NCI-H748 (cell line): Measurements from ENCODE around the gene YPEL2.

Source experiments
- DNase-seq: peaks from one replicate; lab custom pipeline; 2025; ENCODE audit not compliant: unreplicated experiment; lab: John Stamatoyannopoulos, UW

The YPEL2 gene

DNA sequence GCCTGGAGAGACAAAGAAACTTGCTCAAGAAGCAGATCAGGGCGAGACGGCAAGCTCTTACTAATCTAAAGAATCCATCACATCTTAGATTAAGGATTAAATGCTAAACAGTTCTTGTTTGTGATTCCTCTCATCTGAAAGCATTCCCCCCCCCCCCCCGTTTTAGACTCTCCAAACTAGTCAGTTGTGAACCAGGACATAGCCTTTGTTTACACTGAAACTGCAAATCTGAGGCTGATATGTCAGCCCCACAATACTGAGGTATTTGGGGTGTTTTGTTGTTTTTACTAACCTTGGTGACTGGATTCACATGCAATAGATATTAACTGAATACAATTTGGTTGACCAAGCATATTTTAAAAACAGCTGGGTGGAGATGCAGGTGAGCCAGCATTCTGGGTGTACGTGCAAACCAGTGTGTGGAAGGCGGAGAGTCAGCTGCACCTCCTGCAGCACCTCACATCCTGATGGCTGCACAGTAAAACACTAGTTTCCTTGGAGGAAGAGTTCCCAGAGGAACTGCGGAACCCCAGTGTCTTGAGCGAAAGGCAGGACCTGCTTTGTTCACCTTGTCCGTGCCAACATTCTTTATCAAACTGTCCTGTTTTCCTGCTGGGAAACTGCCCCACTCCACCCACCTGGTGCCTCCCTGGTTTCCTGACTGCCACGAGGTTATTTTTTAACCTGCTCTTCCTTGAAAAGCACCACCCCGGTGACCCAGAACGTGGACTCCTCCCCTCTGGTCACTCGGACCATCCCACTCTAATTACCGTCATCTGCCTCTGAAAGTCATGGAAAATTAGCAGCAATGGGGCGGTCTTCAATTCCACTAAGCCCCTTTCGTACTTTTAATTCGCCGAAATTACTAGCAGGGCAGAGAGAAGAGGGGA, 1.2 kb upstream of the YPEL2 start:
- peak; percentile 25 for DNase-seq

DNA sequence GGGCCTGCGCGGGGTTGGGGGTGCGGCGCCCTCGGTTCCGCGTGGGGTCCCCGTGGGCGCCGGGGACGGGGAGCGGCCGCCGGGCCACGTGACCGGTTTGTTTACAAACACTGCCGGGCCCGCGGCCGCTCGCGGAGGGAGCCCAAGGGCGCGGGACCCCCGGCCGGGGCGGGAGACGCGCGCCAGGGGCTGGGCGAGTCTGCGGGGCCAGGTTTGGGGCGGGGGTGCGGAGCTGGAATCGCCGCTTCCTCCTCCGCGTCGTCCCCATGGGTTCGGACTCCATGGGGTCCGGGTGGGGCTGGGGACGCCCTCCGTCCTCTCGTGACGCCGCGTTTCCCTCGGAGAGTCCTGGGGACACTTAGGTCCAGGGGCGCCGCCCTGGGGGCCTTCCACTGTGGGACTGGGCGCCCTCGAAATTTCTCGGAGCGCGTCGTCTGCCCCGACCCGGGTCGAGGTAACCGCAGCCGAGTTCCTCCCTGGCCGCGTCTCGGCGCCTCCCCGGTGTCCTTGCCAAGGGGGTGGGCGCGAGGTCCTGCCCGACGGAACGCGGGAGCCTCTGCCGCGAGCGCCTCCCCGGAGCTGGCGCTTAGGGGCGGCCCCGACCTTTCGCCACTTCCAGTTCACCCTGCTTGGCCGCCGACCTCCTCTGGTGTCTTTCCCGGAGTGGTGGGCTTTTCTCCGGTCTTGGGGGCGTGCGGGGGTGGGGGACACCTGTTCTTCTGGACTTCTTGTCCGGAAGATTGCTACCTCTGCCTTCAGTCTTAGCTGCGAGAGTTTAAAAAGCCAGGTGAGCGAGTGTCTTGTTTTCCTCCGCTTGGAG, 684 bp downstream of the YPEL2 start:
- DNase-seq, result peak; percentile 33

DNA sequence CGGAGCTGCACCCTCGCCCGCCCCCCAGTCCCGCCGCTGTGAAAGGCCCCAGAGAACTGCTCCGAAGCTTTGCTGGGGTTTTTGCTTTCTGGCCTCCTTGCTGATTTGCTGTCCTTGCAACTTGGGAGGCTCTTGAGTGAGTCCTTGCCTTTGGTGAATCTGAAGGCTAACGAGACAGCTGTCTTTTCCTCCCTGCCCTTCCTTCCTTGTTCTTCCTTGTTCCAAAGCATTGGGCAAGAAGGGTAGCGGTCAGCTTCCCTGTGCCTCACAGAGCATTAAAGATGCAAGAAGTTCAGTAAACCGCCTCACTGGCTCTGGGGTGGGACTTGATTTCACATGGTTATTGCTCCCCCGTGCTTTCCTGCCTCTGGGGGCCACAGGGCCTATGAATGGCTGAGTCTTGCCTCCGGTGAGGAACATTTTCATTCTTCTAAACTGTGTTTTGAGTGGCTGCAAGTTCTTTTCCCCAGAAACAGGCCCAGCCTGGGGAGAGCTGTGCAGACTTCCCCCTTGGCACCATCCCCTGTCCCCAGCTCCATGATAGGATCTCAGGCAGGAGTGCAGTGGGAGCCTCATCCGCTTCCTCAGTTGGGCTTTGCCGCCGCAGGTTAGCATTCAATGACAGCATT, 1.4 kb downstream of the YPEL2 start:
- DNase-seq, result no peak

DNA sequence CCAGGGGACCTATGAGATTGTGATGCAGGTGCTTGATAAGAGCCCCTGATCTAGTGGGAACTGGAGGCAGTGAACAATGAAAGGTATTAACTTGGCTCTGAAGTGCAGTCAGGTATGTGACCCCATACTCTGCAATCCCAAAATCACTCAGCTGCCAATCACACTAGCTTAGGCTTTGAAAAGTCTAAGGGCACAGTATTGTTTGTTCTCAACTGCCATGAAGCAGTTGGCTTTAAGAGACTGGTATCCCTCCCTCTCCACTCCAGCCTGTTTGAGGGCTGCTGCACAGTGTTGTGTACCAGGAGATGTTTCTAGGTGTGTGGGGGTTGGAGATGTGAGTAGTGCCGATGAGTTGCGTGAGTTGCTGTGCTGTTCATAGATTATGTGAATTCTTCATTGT, 2.4 kb downstream of the YPEL2 start:
- DNase-seq, result no peak

DNA sequence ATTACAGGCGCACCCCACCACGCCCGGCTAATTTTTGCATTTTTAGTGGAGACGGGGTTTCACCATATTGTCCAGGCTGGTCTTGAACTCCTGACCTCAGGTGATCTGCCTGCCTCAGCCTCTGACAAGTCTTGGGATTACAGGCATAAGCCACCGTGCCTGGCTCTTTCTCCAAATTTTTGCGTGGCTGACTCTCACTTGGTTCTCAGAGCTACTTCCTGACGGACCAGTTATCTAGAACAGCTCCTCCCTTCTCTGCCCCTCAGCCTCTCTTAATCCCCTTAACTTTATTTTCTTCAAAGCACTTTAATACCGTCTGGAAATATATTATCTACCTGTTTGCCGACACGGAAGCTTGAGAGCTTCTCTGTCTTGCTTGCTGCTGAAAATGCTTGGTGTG, 4.2 kb downstream of the YPEL2 start:
- no peak for DNase-seq

DNA sequence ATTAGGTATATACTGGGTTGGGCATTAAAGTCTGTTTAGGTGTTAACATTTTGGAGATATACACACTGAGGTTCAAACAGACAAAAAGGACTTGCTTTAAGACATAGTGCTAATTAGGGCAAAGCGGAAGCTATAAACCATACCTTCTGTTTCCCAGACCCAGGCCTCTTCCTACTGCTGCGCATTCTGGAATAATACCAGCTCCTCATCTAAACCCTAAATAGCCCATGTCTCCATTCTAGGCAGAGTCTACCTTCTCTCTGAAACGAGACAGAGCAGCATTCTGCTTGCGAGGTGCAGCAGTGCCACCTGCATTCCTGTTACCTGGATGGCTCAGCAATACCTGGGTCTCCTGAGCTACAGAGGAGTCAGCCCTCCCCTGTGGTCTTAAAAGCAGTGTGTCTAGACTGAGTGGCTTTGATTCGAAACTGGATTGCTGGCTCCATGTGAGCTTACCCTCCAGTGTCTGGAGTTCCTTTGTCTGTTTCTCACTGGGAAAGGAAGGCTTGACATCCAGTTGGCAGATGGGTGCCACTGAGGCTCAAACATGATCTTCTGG, 6.4 kb downstream of the YPEL2 start:
- no peak for DNase-seq

DNA sequence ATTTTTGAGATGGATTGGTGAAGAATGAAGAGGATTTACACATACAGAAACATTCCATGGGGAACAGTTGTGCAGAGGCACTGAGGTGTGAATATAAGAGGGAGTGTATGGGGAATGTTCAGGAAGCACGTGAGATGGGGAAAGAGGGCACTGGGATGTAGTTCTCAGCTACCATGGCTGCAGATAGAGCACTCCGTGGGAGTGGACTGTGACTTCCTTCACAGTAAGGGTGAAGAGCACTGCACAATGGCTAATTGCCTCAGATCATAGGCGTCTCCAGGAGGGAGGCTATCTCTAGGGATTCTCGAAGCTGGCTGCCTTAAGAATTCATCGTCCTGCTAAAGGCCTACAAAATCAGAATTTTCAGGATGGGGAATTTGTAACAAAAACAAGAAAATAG, 7.0 kb downstream of the YPEL2 start:
- DNase-seq, result no peak

DNA sequence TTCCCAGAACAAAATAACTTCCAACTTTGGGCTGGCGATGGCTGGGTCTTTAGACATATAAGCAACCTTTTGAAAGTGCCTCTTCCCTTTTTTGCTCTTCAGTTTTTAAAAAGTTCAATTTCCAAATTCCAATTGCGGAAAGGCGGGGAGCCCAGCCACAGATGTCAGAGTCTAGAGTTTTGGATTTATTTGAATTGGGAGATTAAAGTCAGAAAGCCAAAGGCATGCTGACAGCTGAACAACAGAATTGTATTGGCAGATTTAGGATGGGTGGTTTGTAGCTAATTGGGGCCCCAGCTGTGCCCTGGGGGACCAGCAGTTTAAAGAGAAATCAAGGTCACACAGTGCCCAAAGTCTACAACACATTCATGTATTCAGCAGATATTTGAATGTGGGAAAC, 10.5 kb downstream of the YPEL2 start:
- DNase-seq, result no peak

DNA sequence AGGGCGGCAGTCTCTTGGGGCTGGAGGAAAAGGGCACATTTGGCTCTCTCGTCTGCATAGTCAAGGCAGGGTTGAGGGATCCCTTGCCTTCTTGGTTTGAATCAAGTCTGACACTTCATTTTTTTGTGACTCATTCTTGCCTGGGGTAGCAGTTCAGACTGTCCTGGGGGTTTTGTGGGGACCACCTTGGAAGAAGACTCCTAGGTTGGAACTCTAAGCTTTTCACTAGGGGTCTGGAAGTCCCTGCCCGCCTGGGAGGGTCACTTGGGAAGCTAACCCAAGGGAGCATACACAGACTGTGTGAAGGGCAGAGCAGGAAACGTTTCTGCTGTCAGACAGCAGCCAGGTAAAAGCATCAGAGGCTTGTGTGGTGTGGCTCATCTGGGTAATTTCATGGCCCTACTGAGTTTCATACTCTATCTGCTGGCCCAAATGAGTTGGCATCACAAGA, 11.3 kb downstream of the YPEL2 start:
- DNase-seq, result no peak

DNA sequence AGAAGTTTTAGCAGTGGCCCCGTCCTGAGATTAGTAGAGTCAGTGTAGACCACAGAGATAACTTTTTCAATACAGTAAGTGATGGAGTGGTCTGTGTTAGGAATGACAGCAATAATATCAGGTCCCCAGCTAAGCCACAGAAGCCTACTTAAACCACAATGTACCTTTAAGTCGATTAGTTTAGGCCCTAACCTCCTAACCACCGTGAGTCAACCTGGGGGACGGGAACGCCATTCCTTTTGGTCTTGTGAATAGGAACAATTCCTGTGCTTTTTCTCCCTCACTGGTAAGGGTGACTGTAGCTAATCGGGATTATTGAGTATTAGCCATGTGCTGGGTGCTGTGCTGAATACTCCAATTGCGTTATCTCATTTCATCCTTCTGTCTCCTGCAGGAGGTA, 14.0 kb downstream of the YPEL2 start:
- no peak for DNase-seq

DNA sequence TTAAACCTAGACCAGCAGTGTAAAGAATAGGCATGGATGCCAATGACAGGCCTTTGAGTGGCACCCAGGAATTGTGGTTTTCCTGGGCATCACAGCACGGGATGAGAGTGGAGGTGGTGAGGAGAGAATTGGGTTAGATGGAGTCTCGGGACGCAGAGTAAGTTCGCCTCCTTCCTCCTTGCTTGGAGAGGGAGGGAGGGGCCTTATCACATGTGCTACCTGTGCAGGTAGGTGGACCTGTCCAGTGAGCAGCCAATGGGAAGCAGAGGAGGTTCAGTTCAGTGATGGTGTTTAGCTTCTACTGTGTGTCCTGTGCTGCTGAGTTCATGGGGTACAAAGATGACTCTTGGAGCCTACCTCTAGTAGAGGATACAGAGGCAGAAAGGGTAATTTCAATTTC, 14.9 kb downstream of the YPEL2 start:
- no peak for DNase-seq

DNA sequence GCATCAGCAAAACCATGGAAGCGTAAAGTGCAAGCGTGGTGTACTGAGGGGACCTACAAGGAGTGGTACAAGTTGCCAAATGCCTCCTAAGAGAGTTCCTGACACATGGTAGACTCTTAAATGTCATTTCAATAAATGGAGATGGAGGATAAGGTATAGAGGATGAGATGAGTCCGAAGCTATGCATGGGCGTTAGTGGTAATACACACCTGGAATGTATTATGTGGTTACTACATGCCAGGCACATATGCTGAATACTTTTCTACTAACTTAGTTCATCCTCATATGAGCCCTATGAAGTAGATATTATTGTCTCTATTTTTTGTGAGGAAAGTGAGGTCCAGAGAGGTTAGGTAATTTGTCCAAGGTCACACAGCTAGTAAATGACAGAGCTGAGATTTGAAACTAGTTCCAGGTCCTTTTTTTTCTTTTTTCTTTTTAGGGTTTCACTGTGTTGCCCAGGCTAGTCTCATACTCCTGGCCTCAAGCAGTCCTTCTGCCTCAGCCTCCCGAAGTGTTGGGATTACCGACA, 15.5 kb downstream of the YPEL2 start:
- no peak for DNase-seq

DNA sequence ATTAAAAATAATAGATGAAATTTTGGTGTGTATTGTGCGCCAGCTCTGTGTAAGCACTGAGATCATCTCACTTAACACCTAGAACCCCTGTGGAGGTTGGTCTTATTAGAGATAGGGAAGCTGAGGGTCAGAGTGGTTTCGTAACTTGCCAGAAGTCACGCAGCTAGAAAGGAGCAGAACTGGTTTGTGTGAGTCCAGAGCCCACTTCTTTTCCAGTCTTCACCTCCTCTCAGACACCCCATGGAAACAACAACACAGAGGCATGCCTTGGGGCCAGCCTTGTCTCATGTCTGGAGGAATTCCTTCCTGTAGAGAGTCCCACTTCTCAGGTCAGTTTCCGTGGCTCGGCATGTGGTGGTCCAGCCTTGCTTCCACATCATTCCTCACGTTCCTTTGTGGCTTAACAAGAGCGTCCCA, 16.5 kb downstream of the YPEL2 start:
- peak; percentile 7 for DNase-seq

DNA sequence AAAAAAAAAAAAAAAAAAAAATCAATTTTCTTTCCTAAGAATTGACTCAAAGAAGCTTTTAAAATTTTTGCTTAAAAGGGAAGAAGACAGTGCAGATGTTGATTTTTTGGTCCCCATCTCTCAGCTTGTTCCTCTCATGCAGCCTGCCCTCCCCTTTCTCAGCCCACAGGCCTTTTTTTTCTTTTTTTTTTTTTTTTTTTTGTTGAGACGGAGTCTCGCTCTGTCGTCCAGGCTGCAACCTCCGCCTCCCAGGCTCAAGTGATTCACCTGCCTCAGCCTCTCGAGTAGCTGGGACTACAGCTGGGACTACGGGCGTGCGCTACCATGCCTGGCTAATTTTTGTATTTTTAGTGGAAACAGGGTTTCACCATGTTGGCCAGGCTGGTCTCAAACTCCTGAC, 17.7 kb downstream of the YPEL2 start:
- no peak for DNase-seq

DNA sequence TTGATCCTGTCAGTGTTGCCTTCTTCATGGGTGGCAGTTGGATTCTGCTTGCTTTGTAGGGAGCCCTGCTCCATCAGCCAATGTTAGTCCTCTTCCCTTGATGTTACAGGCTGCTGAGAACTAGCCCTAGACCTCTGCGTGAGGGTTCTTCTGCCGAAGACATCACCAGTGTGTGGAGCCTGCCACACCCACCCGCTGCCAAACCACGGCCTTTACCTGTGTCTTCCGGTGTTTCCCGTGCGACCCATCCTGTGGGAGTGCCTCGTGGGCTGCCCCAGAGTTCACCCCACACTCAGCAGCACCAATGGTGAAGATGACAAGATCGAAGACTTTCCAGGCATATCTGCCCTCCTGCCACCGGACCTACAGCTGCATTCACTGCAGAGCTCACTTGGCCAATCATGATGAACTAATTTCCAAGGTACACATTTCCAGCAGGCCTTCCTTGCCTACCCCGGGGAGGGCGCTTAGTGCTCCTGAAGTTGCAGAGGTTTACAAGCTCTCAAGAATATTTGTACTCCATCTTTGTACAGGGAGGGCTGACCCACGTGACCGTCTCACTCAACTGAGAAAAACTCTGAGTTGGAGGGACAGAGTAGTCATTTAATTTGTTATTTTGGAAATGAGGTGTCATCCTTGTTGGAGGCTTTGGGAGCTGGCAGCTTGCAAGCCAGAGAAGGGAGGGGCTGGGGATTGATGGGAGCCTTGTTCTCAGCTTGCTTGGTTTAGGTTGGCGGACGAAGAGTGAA, 21.8 kb downstream of the YPEL2 start:
- DNase-seq, result no peak

DNA sequence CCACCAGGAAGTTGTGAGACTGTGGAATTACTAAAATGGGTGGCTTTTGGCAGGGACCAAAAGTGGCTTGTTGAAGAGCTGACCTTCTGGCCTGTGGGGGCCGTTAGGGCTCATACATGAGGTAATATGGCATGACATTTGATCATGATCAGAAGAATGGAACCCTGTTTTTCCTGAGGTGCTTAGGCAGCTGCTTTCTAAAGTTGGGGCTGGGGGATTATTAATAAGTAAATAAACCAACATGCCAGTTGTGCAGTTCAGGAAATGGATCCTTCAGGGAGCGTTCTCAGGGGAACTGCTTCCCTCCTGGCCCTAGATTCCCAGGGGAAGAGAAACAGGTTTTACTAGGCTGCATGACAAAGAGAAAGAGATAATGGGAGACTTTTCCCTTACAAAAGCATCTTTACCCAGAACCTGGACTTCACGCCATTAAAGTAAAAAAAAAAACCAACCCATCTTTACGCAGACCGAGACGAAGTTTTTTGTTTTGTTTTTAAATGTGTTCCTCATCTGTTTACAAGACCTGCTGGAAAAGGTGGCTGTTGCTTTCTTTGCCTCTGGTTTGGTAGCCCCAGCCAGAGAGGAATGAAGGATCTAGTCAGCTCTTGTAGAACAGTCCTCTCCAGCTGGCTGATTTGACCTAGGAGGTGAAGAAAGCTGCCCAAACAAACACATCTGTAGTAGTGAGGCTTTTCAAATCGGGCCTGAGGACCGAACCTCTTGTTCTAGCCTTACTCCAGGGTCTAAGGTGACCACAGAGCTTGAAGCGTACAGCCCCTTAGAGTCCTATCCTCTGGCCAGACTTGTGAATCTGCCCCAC, 22.7 kb downstream of the YPEL2 start:
- DNase-seq, result peak; percentile 51

DNA sequence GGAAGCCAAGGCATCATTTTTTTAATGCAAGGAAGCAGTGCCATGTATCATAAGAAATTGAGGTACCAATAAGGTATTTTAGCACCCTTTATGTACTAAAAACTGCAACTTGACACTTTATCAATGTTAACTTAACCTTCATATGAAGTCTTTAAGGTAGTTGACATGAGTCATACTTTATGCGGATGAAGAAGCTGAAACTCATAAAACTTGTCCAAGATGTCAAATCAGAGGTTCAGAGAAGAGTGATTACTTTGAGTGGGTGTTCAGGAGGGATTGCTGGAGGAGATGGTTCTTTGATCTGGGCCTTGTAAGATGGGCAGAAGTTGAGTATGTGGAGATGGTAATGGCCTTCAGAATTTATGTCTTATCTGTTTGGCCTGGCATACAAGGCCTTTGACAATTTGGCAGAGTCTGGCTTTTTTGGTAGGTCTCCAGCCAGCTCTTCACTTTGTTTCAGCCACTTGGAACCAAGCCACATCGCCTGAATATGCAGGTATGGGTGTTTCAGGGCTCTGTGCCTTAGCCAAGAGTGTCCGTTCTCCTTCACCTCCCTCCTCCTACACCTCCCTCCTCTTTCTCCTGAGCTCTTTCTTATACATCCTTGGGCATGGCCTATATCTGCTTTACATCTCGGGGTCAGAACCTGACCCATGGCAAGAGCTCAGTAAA, 23.7 kb downstream of the YPEL2 start:
- no peak for DNase-seq

DNA sequence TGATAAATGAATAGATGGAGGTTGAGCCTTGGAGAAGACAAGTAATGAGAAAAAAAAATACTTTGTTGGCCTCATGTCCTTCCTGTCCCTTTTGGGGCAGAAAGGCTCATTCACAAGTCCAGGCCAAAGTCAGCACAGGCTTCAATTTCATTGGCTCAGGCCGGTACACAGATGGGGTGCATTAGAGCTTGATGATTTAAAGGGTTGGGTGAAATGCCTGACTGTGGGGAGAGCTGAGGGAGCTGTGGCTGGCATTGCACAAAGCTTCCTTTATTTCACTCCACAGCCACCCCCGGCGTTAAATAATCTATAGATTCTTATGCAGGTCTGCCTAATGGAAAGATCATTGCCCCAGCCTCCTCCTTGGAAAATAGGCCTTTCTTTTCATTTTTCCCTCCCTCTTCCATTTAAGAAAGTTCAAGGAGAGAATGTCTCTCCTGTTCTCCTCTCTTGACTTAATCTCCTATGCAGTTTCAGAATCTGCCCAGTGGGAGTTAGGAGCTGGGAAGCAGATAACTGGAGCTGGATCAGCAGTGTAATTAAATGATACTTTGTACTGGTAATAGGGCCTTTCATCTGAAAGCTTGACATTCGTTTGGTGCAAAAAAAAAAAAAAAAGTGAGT, 24.4 kb downstream of the YPEL2 start:
- no peak for DNase-seq
